H1 (cell line): ENCODE results near the gene KCNMB2. TPM values are rescaled to one million over a fixed set of nuclear protein-coding genes. Genes with fewer than 3 reads are reported as not detected.

ENCODE experiments used
- HDAC6 ChIP-seq: IDR thresholded peaks from one replicate; pipeline ENCODE4 v1.7.1; 2012; ENCODE audit warnings: low read depth, mild to moderate bottlenecking, inconsistent platforms, low read length, moderate library complexity
- KDM1A ChIP-seq: fragments of 200-600, 300-600 bp; sonication (generic); IDR thresholded peaks from 2 replicates; pipeline ENCODE4 v1.7.1; 2016; ENCODE audit warnings: mild to moderate bottlenecking, low read length, borderline replicate concordance
- RBBP5 ChIP-seq: IDR thresholded peaks from 2 replicates; pipeline ENCODE4 v1.7.1; 2012; ENCODE audit warnings: low read depth, mild to moderate bottlenecking, inconsistent platforms, low read length, moderate library complexity, borderline replicate concordance
- polyA plus RNA-seq, 7 experiments: library from polyadenylated mRNA; depleted of rRNA in 3 of 7; stranded (reverse) in 5 of 7; unstranded in 2 of 7; fragments of >200 nt in 5 of 7; fragments of 200-250 nt in 2 of 7; gene quantifications; 1 replicate in 5 of 7; 2 replicates in 1 of 7; 4 replicates in 1 of 7; pipeline versions ENCODE4 v1.2.1 to v1.2.3, GENCODE V29; 2011 to 2013; ENCODE audit warnings: missing spikeins in 2 of 7, mixed read lengths in 2 of 7
- total RNA-seq: library from RNA; stranded (reverse); fragmentation: NEBNext Ultra II Directional; extraction: Animal tissue kit (Norgen Biotek cat#: 25700); gene quantifications from 2 replicates; pipeline ENCODE4 v1.2.1, GENCODE V29; 2021
- TF ChIP-seq, protein P1 (sequence below): fragments of 300-600 bp; sonication (generic); IDR thresholded peaks from 2 replicates; pipeline ENCODE4 v1.7.1; 2012; ENCODE audit warnings: low read length, moderate library complexity, mild to moderate bottlenecking, inconsistent platforms; ENCODE audit not compliant: insufficient replicate concordance

The KCNMB2 gene
- total and polyA plus RNA-seq, 2 of the 8 experiments (the other 6 are each of a cell fraction or from before 2014, with no cell fraction given), result not detected

DNA sequence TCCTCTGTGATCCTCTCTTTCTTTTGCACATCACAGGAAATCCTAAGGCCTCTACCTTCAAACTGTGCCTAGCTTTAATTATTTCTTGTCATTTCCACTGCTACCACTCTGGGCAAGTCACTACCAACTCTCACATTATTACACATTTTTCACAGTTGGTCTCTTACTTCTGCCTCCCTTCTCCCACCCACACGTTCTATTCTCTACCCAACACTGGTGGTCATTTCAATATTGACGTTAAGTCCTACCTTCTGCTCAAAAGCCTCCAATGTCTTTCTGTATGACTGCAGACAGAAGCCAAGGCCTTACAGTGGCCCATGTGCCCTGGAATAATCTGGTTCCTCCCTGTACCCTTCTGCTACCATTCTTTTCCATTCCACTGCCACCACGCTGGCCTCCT, 3.9 kb downstream of the KCNMB2 start (continued):
- TF ChIP-seq HDAC6 (no peak), KDM1A (no peak), RBBP5 (no peak)
- TF ChIP-seq, protein P1, sequence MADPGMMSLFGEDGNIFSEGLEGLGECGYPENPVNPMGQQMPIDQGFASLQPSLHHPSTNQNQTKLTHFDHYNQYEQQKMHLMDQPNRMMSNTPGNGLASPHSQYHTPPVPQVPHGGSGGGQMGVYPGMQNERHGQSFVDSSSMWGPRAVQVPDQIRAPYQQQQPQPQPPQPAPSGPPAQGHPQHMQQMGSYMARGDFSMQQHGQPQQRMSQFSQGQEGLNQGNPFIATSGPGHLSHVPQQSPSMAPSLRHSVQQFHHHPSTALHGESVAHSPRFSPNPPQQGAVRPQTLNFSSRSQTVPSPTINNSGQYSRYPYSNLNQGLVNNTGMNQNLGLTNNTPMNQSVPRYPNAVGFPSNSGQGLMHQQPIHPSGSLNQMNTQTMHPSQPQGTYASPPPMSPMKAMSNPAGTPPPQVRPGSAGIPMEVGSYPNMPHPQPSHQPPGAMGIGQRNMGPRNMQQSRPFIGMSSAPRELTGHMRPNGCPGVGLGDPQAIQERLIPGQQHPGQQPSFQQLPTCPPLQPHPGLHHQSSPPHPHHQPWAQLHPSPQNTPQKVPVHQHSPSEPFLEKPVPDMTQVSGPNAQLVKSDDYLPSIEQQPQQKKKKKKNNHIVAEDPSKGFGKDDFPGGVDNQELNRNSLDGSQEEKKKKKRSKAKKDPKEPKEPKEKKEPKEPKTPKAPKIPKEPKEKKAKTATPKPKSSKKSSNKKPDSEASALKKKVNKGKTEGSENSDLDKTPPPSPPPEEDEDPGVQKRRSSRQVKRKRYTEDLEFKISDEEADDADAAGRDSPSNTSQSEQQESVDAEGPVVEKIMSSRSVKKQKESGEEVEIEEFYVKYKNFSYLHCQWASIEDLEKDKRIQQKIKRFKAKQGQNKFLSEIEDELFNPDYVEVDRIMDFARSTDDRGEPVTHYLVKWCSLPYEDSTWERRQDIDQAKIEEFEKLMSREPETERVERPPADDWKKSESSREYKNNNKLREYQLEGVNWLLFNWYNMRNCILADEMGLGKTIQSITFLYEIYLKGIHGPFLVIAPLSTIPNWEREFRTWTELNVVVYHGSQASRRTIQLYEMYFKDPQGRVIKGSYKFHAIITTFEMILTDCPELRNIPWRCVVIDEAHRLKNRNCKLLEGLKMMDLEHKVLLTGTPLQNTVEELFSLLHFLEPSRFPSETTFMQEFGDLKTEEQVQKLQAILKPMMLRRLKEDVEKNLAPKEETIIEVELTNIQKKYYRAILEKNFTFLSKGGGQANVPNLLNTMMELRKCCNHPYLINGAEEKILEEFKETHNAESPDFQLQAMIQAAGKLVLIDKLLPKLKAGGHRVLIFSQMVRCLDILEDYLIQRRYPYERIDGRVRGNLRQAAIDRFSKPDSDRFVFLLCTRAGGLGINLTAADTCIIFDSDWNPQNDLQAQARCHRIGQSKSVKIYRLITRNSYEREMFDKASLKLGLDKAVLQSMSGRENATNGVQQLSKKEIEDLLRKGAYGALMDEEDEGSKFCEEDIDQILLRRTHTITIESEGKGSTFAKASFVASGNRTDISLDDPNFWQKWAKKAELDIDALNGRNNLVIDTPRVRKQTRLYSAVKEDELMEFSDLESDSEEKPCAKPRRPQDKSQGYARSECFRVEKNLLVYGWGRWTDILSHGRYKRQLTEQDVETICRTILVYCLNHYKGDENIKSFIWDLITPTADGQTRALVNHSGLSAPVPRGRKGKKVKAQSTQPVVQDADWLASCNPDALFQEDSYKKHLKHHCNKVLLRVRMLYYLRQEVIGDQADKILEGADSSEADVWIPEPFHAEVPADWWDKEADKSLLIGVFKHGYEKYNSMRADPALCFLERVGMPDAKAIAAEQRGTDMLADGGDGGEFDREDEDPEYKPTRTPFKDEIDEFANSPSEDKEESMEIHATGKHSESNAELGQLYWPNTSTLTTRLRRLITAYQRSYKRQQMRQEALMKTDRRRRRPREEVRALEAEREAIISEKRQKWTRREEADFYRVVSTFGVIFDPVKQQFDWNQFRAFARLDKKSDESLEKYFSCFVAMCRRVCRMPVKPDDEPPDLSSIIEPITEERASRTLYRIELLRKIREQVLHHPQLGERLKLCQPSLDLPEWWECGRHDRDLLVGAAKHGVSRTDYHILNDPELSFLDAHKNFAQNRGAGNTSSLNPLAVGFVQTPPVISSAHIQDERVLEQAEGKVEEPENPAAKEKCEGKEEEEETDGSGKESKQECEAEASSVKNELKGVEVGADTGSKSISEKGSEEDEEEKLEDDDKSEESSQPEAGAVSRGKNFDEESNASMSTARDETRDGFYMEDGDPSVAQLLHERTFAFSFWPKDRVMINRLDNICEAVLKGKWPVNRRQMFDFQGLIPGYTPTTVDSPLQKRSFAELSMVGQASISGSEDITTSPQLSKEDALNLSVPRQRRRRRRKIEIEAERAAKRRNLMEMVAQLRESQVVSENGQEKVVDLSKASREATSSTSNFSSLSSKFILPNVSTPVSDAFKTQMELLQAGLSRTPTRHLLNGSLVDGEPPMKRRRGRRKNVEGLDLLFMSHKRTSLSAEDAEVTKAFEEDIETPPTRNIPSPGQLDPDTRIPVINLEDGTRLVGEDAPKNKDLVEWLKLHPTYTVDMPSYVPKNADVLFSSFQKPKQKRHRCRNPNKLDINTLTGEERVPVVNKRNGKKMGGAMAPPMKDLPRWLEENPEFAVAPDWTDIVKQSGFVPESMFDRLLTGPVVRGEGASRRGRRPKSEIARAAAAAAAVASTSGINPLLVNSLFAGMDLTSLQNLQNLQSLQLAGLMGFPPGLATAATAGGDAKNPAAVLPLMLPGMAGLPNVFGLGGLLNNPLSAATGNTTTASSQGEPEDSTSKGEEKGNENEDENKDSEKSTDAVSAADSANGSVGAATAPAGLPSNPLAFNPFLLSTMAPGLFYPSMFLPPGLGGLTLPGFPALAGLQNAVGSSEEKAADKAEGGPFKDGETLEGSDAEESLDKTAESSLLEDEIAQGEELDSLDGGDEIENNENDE, result no peak
